GM10266 (cell line): ENCODE data around the gene FBXO48.

Experiments used
- DNase-seq: peaks from one replicate; pipeline ENCODE4 v3.0.0; 2012; ENCODE audit errors: extremely low spot score
- TF ChIP-seq, protein P1 (sequence below): IDR thresholded peaks from 2 replicates; pipeline ENCODE4 v1.5.1; 2012; ENCODE audit warnings: mild to moderate bottlenecking, low read depth; ENCODE audit not compliant: control insufficient read depth, insufficient read depth; ENCODE audit errors: missing control alignments

Gene FBXO48

DNA sequence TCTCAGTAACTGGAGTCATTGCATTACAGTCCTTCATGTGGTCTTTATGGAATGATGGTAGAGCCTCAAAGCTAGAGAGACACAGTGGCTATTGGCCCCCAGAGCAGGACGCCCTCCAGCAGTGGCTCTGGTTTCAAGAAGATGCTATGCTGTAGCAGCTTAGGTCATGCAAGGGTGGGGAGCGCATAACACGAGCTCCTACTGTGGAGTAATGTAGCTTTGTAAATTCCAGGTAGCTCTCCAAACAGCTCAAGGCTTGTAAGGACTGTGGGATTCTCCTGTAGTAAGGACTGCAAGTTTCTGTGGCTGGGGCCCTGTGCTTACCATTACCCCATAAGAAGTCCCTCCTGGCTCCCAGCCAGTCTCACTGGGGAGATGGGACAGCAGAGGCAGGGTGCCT is 15.9 kb upstream of the FBXO48 start:
- DNase-seq = no peak
- TF ChIP-seq, protein P1, sequence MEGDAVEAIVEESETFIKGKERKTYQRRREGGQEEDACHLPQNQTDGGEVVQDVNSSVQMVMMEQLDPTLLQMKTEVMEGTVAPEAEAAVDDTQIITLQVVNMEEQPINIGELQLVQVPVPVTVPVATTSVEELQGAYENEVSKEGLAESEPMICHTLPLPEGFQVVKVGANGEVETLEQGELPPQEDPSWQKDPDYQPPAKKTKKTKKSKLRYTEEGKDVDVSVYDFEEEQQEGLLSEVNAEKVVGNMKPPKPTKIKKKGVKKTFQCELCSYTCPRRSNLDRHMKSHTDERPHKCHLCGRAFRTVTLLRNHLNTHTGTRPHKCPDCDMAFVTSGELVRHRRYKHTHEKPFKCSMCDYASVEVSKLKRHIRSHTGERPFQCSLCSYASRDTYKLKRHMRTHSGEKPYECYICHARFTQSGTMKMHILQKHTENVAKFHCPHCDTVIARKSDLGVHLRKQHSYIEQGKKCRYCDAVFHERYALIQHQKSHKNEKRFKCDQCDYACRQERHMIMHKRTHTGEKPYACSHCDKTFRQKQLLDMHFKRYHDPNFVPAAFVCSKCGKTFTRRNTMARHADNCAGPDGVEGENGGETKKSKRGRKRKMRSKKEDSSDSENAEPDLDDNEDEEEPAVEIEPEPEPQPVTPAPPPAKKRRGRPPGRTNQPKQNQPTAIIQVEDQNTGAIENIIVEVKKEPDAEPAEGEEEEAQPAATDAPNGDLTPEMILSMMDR = no peak

DNA sequence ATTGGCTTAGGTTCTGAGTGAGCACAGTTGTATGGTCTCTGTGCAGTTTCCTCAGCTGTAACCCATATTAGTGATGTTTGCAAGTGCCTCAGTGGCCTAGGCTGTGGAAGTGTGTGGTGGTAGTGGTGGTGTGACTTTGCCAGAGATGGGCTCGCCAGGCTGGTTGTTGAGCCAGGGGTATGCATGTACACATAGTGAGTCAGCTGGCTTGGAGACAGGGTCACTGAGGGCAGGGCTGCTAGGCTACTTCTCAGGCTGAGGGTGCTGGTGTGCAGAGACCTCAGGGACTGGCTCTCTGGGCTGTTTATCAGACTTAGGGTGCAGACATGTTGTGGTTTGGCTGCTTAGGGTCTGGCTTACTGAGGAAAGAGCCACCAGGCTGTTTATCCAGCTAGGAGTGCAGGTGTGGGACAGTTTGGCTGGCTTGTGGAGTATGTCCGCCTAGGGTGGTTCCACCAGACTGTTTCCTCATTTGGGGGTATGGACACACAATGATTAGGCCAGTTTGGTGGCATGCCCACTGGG is 15.3 kb upstream of the FBXO48 start:
- TF ChIP-seq, protein P1 = no peak
- no peak for DNase-seq

DNA sequence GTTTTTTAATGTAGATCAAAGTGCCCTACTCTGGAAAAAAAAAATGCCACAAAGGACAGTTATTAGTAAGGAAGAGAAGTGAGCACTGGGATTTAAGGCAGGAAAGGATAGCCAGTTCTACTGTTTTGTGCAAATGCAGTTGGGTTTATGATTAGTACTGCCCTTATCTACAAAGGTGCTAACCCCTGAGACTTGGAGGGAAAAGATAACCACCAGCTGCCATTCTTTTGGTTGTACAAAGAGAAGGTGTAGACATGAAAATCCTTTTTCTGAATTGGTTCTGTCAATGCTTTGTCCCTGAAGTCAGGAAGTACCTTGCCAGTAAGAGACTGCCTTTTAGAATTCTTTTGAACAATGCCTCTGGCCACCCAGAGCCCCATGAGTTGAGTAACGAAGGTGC is 11.6 kb upstream of the FBXO48 start:
- no peak for DNase-seq
- TF ChIP-seq, protein P1 = no peak

DNA sequence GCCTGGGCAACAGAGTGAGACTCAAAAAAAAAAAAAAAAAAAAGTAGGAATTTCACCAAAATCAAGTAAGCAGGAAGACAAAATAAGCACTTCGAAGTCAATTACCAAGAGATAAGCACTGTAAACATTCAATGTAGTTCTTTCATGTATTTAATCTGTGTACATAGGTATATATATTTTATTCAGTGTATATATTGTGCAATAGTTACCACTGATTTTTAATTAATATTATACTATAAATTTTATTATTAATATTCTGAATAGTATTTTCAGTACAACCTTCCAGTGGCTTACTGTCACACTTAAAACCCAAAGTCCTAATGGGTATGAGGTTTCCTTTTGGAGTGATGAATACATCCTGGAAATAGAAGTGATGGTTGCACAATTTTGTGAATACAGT is 9.4 kb upstream of the FBXO48 start:
- TF ChIP-seq, protein P1 = no peak
- DNase-seq = no peak

DNA sequence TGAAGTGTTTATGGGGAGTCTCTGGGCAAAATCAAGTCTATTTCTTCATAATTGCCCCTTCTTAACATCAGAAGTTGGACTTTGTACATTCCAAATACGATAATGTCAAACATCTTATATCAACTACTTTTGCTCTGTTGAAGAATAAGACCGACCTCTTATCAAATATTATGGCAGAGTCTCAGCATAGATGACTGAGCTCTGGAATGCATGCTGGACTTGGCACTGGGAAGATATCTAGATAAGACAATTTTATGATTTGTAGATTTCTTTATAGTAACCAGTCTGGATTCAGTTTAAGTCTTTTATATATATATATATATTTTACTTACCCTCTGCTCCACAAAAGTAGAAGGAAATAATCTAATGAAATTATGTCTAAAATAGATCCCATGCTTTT is 8.5 kb upstream of the FBXO48 start:
- TF ChIP-seq, protein P1 = no peak
- no peak for DNase-seq

DNA sequence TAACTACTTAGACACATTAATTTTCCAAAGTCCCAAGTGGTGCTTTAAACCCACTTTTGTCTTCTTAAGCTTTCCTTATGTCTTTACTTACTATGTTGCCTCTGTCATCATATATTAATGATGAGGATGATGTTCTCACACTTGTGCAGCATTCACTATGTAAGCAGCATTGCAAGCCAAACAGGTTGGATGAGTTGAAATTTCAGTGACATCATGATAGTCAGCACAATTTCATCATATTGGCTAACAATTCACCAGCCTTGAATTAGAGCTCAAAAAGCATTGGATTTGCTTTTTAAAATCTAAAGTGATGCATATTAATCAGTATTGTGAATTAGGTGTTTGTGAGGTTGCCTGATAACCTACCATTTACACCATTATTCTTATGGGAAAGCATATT is 8.0 kb upstream of the FBXO48 start:
- DNase-seq = no peak
- TF ChIP-seq, protein P1 = no peak

DNA sequence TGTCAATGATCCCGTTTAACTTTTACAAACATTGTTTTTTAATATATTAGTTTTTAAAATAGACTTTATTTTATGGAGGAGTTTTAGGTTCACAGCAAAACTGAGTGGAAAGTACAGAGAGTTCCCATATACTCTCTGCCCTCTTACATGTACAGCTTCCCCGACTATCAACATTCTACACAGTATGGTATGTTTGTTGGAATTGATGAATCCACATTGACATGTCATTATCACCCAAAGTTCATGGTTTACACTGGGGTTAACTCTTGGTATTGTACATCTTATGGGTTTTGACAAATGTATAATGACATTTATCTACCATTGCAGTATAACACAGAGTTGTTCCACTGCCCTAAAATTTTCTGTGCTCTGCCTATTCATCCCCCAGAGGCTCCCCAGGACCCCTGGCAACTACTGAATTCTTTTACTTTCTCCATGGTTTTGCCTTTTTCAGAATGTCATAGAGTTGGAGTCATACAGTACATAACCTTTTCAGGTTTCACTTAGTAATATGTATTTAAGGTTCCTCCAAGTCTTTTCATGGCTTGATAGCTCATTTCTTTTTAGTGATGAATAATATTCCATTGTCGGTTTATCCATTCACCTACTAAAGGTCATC is 5.8 kb upstream of the FBXO48 start:
- no peak for DNase-seq
- TF ChIP-seq, protein P1 = no peak
